ENCODE data around the gene SCGB1A1.

GRCh38 chr11:62459080-62459479 is 40.2 kb downstream of the SCGB1A1 start:
- TF ChIP-seq POLR2A (IDR thresholded peaks at IDR 0.05) = no peak
- TF ChIP-seq CTCF (IDR thresholded peaks at IDR 0.05) = no peak
